HG03159 (cell line): ENCODE measurements around the gene LCN10.
"Not testable (repeated sequence)": the region's sequence is repeated elsewhere in the genome, so short reads cannot be mapped to it uniquely, and the experiment has no call there.

Experiments
- ATAC-seq: cut with Tn5 transposase; IDR thresholded peaks from one replicate; pipeline ENCODE4 v1.9.1; 2021; ENCODE audit warnings: mild to moderate bottlenecking, moderate library complexity; ENCODE audit not compliant: unreplicated experiment

LCN10 gene

GRCh38 chr9:136755302-136756133 lies 12.8 kb upstream of the LCN10 start:
- not testable (repeated sequence) for ATAC-seq

- ATAC-seq, result no peak
Measured at GRCh38 chr9:136754626-136755301, 12.0 kb upstream of the LCN10 start.

GRCh38 chr9:136754059-136754572 lies 11.4 kb upstream of the LCN10 start:
- ATAC-seq, result no peak

- no peak for ATAC-seq
Measured at GRCh38 chr9:136753371-136754058, 10.8 kb upstream of the LCN10 start.

GRCh38 chr9:136751814-136752213 lies 9.1 kb upstream of the LCN10 start:
- no peak for ATAC-seq

- ATAC-seq, result no peak
Measured at GRCh38 chr9:136751244-136751643, 8.5 kb upstream of the LCN10 start.

- no peak for ATAC-seq
Measured at GRCh38 chr9:136750526-136750925, 7.8 kb upstream of the LCN10 start.

- ATAC-seq, result no peak
Measured at GRCh38 chr9:136748666-136749611, 6.2 kb upstream of the LCN10 start.

GRCh38 chr9:136748201-136748600 lies 5.5 kb upstream of the LCN10 start, which contains the start of gene LCN6:
Gene LCN6 (minus strand): TSS chr9:136748525. CDS start chr9:136748483, 42 bp downstream.
- no peak for ATAC-seq

GRCh38 chr9:136747161-136748060 lies 4.7 kb upstream of the LCN10 start:
- ATAC-seq, result no peak

- no peak for ATAC-seq
Measured at GRCh38 chr9:136746621-136747020, 3.9 kb upstream of the LCN10 start.

GRCh38 chr9:136746155-136746490 lies 3.4 kb upstream of the LCN10 start:
- ATAC-seq, result no peak

- ATAC-seq, result no peak
Measured at GRCh38 chr9:136745389-136746154, 2.8 kb upstream of the LCN10 start.

- ATAC-seq, result no peak
Measured at GRCh38 chr9:136744773-136745172, 2.0 kb upstream of the LCN10 start.

- ATAC-seq, result no peak
Measured at GRCh38 chr9:136743639-136744211, 985 bp upstream of the LCN10 start.

GRCh38 chr9:136741883-136742571 lies 713 bp downstream of the LCN10 start:
- no peak for ATAC-seq

- ATAC-seq, result no peak
Measured at GRCh38 chr9:136740971-136741882, 1.5 kb downstream of the LCN10 start.
